ENCODE results near the gene SMYD4.

SMYD4 gene

DNA sequence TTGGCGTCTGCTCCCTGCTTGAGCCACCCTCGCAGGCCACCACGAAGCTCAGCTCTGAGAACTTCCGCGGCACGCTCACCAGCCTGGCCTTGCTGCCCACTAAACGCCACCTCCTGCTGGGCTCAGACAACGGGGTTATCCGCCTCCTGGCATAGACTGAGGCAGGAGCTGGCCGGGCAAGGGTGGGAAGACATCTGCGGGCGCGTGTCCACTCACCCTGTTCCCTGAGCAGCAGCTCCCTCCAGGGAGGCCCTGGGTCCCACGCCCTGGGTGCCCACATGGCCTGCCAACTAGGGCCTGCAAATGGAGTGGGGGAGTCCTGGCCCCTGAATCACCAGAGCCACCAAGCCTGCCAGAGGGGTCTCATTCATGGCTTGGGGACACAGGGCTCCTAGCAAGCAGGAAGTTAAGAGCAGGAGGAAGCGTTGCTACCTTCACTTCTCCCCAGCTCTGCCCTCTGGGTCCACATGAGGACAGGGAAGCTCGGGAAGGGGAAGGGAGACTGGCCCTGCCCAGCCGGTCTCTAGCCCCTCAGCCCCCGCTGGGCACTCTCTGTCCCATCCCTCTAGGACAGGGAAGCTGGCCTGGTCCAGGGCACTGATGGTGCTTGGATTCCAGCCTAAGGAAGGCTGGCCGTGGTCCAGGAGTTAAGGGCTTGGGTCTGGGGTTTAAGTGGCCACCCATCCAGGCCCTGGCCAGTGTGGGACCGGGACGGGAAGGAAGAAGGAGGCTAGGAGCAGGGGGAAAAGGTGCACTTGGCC is 92.0 kb downstream of the SMYD4 start:
- TF ChIP-seq, protein P1, sequence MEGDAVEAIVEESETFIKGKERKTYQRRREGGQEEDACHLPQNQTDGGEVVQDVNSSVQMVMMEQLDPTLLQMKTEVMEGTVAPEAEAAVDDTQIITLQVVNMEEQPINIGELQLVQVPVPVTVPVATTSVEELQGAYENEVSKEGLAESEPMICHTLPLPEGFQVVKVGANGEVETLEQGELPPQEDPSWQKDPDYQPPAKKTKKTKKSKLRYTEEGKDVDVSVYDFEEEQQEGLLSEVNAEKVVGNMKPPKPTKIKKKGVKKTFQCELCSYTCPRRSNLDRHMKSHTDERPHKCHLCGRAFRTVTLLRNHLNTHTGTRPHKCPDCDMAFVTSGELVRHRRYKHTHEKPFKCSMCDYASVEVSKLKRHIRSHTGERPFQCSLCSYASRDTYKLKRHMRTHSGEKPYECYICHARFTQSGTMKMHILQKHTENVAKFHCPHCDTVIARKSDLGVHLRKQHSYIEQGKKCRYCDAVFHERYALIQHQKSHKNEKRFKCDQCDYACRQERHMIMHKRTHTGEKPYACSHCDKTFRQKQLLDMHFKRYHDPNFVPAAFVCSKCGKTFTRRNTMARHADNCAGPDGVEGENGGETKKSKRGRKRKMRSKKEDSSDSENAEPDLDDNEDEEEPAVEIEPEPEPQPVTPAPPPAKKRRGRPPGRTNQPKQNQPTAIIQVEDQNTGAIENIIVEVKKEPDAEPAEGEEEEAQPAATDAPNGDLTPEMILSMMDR (IDR thresholded peaks at IDR 0.05; ENCODE audit: low read length, missing control alignments) = no peak
- DNase-seq (ENCODE audit: low read depth) = no peak
- H3K4me3 ChIP-seq (replicated peaks; ENCODE audit: low read depth, low read length) = no peak overlapping the region

DNA sequence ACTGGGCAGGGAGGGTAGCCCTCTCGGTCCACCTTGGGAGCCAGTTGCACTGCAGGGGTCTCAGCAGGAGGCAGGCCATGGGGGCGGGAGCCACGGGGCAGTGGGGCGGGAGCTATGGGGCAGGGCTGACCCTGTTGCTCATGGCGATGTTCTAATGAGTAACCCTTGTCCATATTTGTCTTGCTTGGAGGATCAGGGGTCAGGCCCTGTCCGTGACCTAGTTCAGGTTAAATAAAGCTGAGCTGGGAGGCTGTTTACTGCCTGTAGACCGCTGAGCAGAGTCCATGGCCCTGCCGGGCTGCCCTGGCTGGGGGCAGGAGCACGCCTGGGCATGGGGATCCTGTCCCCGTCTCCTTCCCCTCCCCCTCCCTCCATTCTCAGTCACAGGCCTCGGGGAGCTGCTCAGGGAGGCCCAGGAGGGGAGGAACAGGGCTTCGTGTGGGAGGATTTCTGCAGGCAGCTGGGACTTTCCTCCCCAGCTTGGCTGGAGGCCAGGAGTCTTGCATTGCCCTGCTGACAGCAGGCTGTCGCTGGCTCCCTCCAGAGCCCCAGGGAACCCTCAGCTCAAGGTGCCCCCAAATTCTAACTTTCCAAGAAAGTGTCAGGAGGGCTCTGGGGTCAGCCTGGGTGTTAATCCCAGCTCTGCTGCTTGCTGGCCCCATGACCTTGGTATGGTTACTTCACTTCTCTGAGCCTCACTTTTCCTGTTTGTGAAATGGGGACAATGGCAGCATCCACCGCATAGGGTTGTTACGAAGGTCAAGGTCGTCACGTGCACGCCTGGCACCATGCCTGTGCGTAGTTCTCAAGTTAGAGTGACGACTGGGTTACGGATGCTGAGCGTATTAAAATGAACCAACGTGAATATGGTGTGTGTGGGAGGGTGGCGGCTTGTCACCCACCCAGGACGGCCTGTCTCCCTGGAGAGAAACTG is 93.1 kb downstream of the SMYD4 start:
- DNase-seq (ENCODE audit: low read depth) = peak; percentile 95
- TF ChIP-seq, protein P1 (IDR thresholded peaks at IDR 0.05; ENCODE audit: low read length, missing control alignments) = no peak
- H3K4me3 ChIP-seq (replicated peaks; ENCODE audit: low read depth, low read length) = no peak overlapping the region

DNA sequence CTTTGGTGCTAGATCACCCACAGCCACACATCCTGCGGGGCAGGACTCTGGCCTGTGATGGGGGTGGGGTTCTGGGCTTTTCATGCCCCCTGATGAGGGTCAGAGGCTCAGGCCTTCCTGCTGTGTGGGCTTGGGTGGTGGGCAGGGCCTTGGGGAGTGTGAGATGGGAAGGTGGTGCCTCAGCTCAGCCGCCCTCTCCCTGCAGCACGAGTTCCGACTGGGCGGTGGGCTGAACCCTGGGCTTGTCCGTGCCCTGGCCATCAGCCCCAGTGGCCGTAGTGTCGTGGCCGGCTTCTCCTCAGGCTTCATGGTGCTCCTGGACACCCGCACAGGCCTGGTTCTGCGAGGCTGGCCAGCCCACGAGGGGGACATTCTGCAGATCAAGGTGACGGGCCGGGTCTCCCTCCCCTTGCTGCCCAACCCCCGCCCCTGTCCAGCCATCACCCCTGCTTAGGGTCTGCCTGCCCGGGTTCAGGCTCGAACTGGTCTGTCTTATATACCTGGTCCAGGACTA is 93.8 kb downstream of the SMYD4 start:
- H3K4me3 ChIP-seq (replicated peaks; ENCODE audit: low read depth, low read length) = no peak overlapping the region
- TF ChIP-seq, protein P1 (IDR thresholded peaks at IDR 0.05; ENCODE audit: low read length, missing control alignments) = no peak
- DNase-seq (ENCODE audit: low read depth) = no peak

DNA sequence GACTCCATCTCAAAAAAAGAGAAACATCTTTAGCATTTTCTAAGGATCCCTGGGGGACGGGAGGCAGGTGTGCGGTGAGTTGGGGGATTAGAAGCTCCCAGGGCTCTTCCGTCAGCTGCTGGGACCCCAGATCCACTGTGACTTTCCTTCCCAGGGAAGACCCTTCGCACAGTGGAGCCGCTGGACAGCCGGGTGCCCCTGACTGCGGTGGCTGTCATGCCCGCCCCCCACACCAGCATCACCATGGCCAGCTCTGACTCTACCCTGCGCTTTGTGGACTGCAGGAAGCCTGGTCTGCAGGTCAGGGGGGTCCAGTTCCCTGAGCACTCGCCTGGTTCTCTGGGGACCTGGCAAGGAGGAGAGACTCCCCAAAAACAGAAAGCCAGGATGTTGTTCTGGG is 94.3 kb downstream of the SMYD4 start:
- TF ChIP-seq, protein P1 (IDR thresholded peaks at IDR 0.05; ENCODE audit: low read length, missing control alignments) = no peak
- no peak overlapping the region for H3K4me3 ChIP-seq (replicated peaks; ENCODE audit: low read depth, low read length)
- DNase-seq (ENCODE audit: low read depth) = no peak

DNA sequence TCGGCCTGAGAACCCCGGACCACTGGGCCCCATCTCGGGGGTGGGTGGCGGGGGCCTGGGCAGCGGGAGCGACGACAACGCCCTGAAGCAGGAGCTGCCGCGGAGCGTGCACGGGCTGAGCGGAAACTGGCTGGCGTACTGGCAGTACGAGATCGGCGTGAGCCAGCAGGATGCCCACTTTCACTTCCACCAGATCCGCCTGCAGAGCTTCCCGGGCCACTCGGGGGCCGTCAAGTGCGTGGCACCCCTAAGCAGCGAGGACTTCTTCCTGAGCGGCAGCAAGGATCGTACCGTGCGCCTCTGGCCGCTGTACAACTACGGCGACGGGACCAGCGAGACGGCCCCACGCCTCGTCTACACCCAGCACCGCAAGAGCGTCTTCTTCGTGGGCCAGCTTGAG is 95.9 kb downstream of the SMYD4 start:
- TF ChIP-seq, protein P1 (IDR thresholded peaks at IDR 0.05; ENCODE audit: low read length, missing control alignments) = no peak
- DNase-seq (ENCODE audit: low read depth) = no peak
- no peak overlapping the region for H3K4me3 ChIP-seq (replicated peaks; ENCODE audit: low read depth, low read length)

DNA sequence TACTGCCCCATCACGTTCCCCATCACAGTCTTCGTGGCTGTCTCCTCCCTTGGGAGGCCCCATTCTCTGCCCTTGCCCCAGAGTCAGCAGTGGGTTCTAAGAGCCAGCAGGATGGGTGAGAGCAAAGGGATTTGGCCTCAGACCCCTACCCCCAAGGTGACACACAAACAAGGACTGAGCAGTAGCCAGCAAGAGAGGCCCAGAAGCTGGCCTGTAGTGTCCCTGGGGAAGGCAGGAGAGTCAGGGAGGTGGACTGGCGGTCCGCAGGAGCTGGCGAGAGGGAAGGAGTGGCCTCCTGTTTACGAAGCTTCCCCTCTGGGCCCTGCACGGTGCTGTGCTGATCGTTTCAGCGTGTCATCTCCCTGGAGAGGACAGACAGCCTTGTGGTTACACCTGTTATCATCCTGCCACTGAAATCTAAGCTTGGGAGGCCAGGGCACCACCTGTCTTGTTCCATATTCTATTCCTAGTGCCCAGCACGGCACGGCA is 96.8 kb downstream of the SMYD4 start:
- TF ChIP-seq, protein P1 (IDR thresholded peaks at IDR 0.05; ENCODE audit: low read length, missing control alignments) = no peak
- no peak overlapping the region for H3K4me3 ChIP-seq (replicated peaks; ENCODE audit: low read depth, low read length)
- DNase-seq (ENCODE audit: low read depth) = no peak

Data from fibroblast of pulmonary artery (primary cell).